NCI-H187 (cell line): ENCODE measurements around the gene HOXA6.

Experiments
- DNase-seq, 2 experiments: peaks; one replicate each; lab custom pipeline; 2025; lab: John Stamatoyannopoulos, UW

Gene HOXA6

DNA sequence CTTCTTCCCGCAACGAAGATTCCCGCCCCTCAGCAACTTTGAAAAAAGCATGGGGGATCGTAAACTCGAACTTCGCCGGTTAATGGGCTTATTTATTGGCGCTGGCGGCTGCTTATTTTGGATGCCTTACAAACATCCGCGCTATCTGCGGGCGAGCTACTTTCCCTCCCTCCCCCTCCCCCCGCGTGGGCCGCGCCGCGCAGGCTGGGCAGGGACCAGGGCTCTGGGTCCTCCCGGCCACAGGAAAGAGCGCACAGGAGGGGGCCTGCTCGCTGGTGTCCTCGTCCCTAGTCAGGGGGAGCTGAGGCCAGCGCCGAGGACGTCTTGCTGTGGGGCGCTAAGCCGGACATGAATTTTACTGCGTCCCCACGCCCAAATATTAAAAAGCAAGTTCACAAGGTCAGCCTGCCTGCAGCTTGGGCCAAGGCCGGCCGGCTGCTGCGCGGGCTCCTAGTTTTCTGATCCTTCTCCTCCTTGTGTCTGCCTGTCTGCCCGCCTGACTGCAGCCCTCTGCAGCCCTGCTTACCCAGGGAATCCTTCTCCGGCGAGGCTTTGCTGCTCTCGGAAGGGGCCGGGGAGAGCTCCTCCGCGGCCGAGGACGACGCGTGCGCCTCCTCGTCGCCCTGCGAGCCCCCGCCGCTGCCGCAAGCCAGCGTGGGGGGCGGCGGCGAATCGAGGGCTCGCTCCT, 25.4 kb upstream of the HOXA6 start:
- peak; percentile 48 to 70 for DNase-seq

- peak in 1 of 2 experiments; percentile 48 for DNase-seq
Measured at GRCh38 chr7:27172315-27172774, 24.8 kb upstream of the HOXA6 start.

GRCh38 chr7:27171637-27172314, 24.2 kb upstream of the HOXA6 start:
- peak; percentile 39 to 89 for DNase-seq

DNA sequence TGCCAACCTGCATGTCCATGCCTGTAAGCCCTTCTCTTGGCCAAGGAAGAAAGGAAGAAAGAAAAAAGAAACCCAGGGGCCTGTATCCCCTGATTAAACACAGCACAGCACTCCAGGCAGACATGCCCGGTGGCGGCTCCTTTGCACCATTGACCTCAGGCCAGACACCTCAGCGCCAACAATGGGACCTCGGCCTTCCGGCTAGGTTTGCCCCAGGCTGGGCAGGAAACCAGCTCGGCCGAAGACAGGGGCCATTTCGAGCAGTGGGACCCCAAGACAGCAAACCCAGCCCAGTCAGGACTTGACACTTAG, 23.7 kb upstream of the HOXA6 start:
- DNase-seq: peak in 1 of 2 experiments; percentile 73

DNA sequence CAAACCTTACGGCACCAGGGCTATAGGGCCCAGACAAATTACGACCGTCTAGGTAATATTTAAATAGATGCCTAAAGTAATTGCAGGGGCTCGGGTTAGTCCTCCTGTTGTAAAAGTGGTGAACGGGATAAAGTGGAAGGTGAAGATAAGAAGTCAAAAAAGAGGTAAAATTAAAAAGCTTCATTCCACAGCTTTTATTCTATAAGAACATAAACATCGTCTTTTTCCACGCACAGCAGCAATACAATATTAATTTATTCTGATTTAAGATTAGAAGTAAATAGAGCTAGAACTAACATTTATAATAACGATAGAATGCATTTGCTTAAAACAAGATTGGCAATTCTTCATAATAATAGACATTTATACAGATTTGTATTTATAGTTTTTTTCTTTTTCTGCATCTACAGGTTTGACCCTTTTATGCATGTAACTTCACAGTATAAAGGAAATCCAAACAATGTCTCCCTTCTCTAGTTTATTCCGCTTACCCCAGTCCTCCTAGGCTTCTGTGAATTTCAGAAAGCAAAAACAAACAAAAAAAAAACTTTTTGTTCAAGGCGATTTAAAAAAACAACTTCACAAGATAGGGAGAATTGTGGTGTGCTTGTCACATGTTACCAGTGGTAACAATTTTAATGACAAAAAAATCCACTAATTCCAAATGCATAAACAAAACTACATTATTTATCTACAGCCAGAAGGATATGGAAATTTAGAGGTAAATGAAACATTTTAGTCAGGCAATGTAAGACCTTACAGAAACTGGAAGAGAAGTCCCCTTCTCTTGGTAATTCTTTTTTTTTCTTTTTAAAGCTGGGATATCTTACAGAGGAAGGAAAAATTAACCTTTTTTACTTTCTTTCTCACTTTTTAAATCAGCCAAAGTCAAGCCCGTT, 23.1 kb upstream of the HOXA6 start:
- DNase-seq: peak in 1 of 2 experiments; percentile 44

- DNase-seq: peak; percentile 47 to 61
Measured at GRCh38 chr7:27169658-27170425, 22.3 kb upstream of the HOXA6 start.

- peak in 1 of 2 experiments; percentile 38 for DNase-seq
Measured at GRCh38 chr7:27168265-27168947, 20.8 kb upstream of the HOXA6 start.

- DNase-seq: peak in 1 of 2 experiments; percentile 34
Measured at GRCh38 chr7:27167916-27168264, 20.3 kb upstream of the HOXA6 start.

DNA sequence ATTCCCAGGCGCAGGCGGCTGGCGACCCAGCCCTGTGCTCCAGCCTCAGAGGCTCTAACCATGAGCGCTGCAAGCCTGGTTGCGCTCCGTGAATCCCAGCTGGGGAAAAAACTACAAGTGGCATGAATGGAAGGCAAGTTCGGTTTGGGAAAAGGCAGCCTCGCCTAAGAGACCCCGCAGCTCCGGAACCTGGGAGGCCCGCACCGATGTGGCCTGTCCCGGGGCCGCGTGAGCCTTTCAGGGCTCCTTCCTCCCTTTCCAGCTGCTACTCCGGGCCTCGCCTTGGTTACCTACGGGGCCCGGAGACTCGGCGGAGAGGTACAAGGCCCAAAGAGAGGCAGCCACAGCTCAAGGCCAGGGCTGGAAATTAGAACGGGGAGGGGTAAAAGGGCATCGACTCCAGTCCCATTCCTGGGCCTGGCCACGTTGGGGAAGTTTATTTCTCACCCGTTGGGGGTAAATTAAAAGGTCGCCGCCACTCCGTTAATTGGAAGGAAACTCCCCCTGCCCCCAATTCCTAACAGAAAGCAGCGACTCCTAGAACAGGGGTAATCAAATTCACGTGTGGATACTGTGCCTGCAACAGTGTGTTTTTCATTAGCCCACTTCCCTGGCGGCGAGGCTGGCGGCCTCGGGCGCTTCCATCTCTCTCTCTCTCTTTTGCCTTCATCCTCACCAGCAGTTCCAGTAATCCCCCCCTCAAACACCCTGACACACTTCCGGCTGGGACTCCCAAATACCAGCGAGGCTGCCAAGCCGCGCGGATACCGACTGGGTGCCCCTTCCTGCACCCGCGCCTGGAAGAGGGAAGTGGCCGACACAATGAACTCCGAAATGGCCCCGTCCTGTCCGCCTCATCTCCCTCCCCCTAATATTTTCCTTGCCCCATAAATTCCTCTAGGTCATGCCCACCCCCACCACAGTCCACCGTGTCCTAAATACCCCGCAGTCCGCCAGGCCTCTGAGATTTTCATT, 19.2 kb upstream of the HOXA6 start:
- no peak for DNase-seq

DNA sequence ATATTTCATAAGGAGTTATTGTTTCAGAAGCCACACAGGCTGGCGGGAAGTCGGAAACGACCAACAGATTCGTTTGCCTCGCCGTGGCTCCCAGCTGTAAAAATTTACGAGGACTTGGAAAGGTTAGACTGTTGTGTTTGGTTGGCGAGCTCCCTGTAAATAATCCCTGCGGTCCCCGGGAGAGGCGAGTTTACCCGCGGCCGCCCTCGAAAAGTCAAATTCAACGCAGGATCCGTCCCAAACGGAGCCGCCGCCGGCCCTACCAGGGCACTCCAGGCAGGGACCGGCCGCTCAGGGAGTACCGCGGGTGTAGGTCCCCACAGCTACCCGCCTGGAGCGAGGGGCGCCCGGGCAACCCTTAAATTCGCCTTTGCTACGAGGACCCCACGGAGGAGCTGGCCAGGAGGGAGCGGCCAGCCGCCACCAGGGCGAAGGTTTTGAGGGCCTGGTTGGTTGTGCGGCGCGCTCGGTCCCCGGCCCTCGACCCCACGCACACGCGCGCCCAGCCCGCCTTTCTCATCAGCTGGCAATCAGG, 18.5 kb upstream of the HOXA6 start:
- DNase-seq: no peak

DNA sequence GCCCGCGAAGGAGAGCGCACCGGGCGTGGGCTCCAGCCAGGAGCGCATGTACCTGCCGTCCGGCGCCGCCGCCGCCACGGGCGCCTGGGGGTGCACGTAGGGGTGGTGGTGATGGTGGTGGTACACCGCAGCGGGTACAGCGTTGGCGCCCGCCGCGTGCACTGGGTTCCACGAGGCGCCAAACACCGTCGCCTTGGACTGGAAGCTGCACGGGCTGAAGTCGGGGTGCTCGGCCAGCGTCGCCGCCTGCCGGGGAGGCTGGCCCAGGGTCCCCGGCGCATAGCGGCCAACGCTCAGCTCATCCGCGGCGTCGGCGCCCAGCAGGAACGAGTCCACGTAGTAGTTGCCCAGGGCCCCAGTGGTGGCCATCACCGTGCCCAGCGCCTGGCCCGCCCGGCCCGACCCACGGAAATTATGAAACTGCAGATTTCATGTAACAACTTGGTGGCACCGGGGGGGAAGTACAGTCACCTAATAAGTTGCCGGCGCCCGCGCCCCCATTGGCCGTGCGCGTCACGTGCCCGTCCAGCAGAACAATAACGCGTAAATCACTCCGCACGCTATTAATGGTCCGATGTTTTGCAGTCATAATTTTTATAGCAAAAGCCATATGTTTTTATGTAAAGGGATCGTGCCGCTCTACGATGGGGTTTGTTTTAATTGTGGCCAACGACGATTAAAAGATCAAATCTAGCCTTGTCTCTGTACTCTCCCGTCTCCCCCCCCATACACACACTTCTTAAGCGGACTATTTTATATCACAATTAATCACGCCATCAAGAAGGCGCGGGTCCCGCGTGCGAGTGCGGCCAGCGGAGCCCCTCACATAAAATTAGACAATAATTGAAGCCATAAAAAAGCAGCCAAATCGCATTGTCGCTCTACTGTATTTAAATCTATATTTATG, 17.8 kb upstream of the HOXA6 start, which contains the start of gene HOXA9:
HOXA9 (minus strand) TSS at position 449 of the 907 bp plus-strand sequence; CDS start at position 369, 80 bp downstream.
- DNase-seq: no peak

- no peak for DNase-seq
Measured at GRCh38 chr7:27164367-27165088, 17.0 kb upstream of the HOXA6 start.

- no peak for DNase-seq
Measured at GRCh38 chr7:27164045-27164366, 16.4 kb upstream of the HOXA6 start.

GRCh38 chr7:27163288-27164044, 15.9 kb upstream of the HOXA6 start:
- no peak for DNase-seq

GRCh38 chr7:27162561-27163287, 15.2 kb upstream of the HOXA6 start:
- DNase-seq: no peak

- DNase-seq: no peak
Measured at GRCh38 chr7:27161721-27162560, 14.4 kb upstream of the HOXA6 start.
